SW 1271 (cell line): ENCODE data around the gene DOC2B.
"Not testable (repeated sequence)": the region's sequence is repeated elsewhere in the genome, so short reads cannot be mapped to it uniquely, and the experiment has no call there.

Source experiments
- DNase-seq, 2 experiments: peaks; one replicate each; lab custom pipeline; 2025; lab: John Stamatoyannopoulos, UW

Gene DOC2B

GRCh38 chr17:181245-182049 is at the start of gene DOC2B:
TSS of gene DOC2B (minus strand) at chr17:181650. CDS start at chr17:181479, 171 bp downstream.
- no peak for DNase-seq

- DNase-seq, result no peak
These were observed 48.9 kb upstream of the DOC2B start for GRCh38 chr17:230395-230770.

GRCh38 chr17:229709-230394 is 48.4 kb upstream of the DOC2B start:
- DNase-seq, result no peak

- DNase-seq, result no peak
These were observed 47.7 kb upstream of the DOC2B start for GRCh38 chr17:228951-229708.

- no peak for DNase-seq
These were observed 46.6 kb upstream of the DOC2B start for GRCh38 chr17:227946-228615.

GRCh38 chr17:227078-227945 is 45.9 kb upstream of the DOC2B start:
- no peak for DNase-seq

- no peak for DNase-seq
These were observed 44.9 kb upstream of the DOC2B start for GRCh38 chr17:226108-227077.

GRCh38 chr17:225551-225950 is 44.1 kb upstream of the DOC2B start:
- no peak for DNase-seq

- DNase-seq, result not testable (repeated sequence)
These were observed 43.1 kb upstream of the DOC2B start for GRCh38 chr17:224576-224975.

- no peak for DNase-seq
These were observed 42.4 kb upstream of the DOC2B start for GRCh38 chr17:223723-224471.

- no peak for DNase-seq
These were observed 40.7 kb upstream of the DOC2B start for GRCh38 chr17:222172-222571.

- DNase-seq, result no peak
These were observed 38.2 kb upstream of the DOC2B start for GRCh38 chr17:219696-220095.

- DNase-seq, result no peak
These were observed 37.1 kb upstream of the DOC2B start for GRCh38 chr17:218432-219110.

GRCh38 chr17:216625-217024 is 35.2 kb upstream of the DOC2B start:
- no peak for DNase-seq

GRCh38 chr17:215563-216478 is 34.4 kb upstream of the DOC2B start:
- not testable (repeated sequence) for DNase-seq

GRCh38 chr17:214881-215331 is 33.5 kb upstream of the DOC2B start:
- DNase-seq, result no peak

GRCh38 chr17:213286-214105 is 32.0 kb upstream of the DOC2B start:
- DNase-seq, result no peak
